Stomach (tissue), 9 donors: ENCODE data around the gene CCSER1. TPM values are rescaled to one million over a fixed set of nuclear protein-coding genes. Genes with fewer than 3 reads are reported as not detected.

ENCODE experiments used
- DNase-seq, 2 donors: peaks; one replicate each; pipeline versions ENCODE4 v3.0.0 to v3.0.0-alpha.2; 2013 to 2019
- H3K27ac ChIP-seq, 5 donors: fragments of 200-600 bp in 4 of 5; sonication (generic) in 4 of 5; one replicate each; pipeline ENCODE4 v1.5.1; 2013 to 2019; ENCODE audit warnings: mild to moderate bottlenecking in 1 of 5, moderate library complexity in 1 of 5
- H3K27me3 ChIP-seq, 3 donors: fragments of 200-600 bp; sonication (generic); one replicate each; pipeline ENCODE4 v1.5.1; 2017 to 2019; ENCODE audit warnings: mixed run types in 1 of 3
- H3K36me3 ChIP-seq, 4 donors: fragments of 200-600 bp; sonication (generic); 1 replicate in 3 of 4; 2 replicates in 1 of 4; pipeline ENCODE4 v1.5.1; 2016 to 2019
- H3K4me1 ChIP-seq, 4 donors: fragments of 200-600 bp; sonication (generic); one replicate each; pipeline ENCODE4 v1.5.1; 2016 to 2019
- H3K4me3 ChIP-seq, 4 donors: fragments of 200-600 bp; sonication (generic) in 3 of 4; one replicate each; pipeline ENCODE4 v1.5.1; 2016 to 2019; ENCODE audit warnings: mild to moderate bottlenecking in 1 of 4
- H3K9me3 ChIP-seq, 4 donors: fragments of 200-600 bp; sonication (generic); one replicate each; pipeline ENCODE4 v1.5.1; 2016 to 2019
- EP300 ChIP-seq: sonication (generic); formaldehyde crosslinking; IDR thresholded peaks from one replicate; pipeline ENCODE4 v1.6.1; 2017; ENCODE audit warnings: antibody characterized with exemption
- POLR2A ChIP-seq, 4 donors: fragments of 450-650 bp; IDR thresholded peaks; one replicate each; pipeline ENCODE4 v1.6.1; 2016; ENCODE audit warnings: antibody characterized with exemption in 4 of 4, control low read depth in 2 of 4, mild to moderate bottlenecking in 1 of 4, moderate library complexity in 1 of 4
- POLR2AphosphoS5 ChIP-seq, 3 donors: sonication (generic); formaldehyde crosslinking; IDR thresholded peaks; one replicate each; pipeline ENCODE4 v1.6.1; 2016; ENCODE audit warnings: antibody characterized with exemption in 3 of 3
- WGBS, 5 donors: extraction: QIAGEN DNeasy Blood & Tissue Kit in 3 of 5; methylation state at CpG; one replicate each; pipeline versions ENCODE4 v1.1.5 to v1.1.7; 2013 to 2018; 5-methylcytosine and 5-hydroxymethylcytosine counted together
- intact Hi-C: fragments of 100-400 bp; cut with DNase I; formaldehyde crosslinking; loops from one replicate; pipeline ENCODE4 v1.15.1; 2023; ENCODE audit warnings: low total_unique reads
- polyA plus RNA-seq, 3 donors: library from polyadenylated mRNA; stranded (reverse); fragments of 200-250 nt; gene quantifications; one replicate each; pipeline ENCODE4 v1.2.3, GENCODE V29; 2013
- total RNA-seq, 5 donors: library from RNA; depleted of rRNA; stranded (reverse); fragments of >200 nt; gene quantifications; one replicate each; pipeline versions ENCODE4 v1.1.0 to v1.2.3, GENCODE V29; 2014 to 2016
- TF ChIP-seq, protein P1 (sequence below), 7 experiments: fragments of 450-650 bp in 4 of 7; fragments of 200-600 bp in 3 of 7; sonication (generic) in 3 of 7; IDR thresholded peaks; one replicate each; pipeline ENCODE4 v1.5.1; 2016 to 2019; ENCODE audit warnings: antibody characterized with exemption in 7 of 7, control low read depth in 2 of 7, mild to moderate bottlenecking in 1 of 7
- donor health status: healthy with polysubstance abuse.
- donor health status: Bipolar disorder and iron deficiency.
- donor health status: healthy.

Gene CCSER1
- total and polyA plus RNA-seq, 8 donors, result 0.33 to 149 (median 15.2) TPM

DNA sequence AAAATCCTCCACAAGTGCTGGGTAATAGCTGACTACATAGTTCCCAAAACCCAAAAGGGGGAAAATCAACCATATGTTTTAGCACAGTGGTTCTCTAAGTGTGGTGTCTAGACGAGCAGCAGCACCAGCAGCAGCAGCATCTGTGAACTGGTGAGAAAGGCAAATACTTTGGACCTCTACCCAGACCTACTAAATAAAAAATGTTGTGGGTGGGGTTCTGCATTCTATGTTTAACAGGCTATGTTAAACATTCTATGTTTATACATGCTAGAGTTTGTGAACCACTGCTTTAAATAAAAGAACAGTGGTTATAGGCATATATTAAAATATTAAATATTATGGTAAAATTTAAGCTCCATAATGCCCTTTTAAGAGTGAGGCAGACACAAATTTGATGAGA is 1171.6 kb downstream of the CCSER1 start:
- Histone ChIP-seq H3K4me3 (no peak overlapping the region), H3K9me3 (peaks cover 0 to 4% (median 2%) of the 10 kb centered on the region in 4 donors), H3K27ac (no peak overlapping the region), H3K36me3 (no peaks in the 10 kb centered on the region), H3K27me3 (no peaks in the 10 kb centered on the region), H3K4me1 (no peaks in the 10 kb centered on the region)
- intact Hi-C loops, result no loop called here
- WGBS, 5 donors, result 34 to 55% (median 48%) methylated on average over 1 of the region's 1 CpG
- DNase-seq, result no peak
- TF ChIP-seq POLR2A (IDR thresholded peaks at IDR 0.05) (no peak), EP300 (no peak), POLR2AphosphoS5 (IDR thresholded peaks at IDR 0.05) (no peak)

DNA sequence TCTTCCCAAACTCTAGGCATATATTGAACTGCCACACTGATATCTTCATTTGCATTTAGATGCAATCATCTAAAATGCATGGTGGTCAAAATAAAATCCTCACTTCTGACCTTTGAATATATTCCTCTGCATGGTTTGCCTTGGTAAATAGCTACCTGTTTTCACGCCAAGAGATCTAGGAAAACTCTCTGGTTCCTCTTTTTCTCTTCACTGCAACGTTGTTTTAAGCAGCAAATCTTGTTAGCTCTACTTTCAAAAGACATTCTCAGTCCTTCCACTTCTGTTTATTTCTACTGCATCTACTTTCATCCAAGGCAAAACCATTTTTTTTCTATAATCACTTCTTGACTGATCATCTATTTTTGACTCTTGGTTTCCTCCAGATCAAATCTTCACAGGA is 1174.9 kb downstream of the CCSER1 start:
- Histone ChIP-seq H3K4me1 (no peaks in the 10 kb centered on the region), H3K27ac (no peak overlapping the region), H3K27me3 (no peaks in the 10 kb centered on the region), H3K9me3 (no peaks in the 10 kb centered on the region), H3K36me3 (no peaks in the 10 kb centered on the region), H3K4me3 (no peak overlapping the region)
- TF ChIP-seq POLR2A (IDR thresholded peaks at IDR 0.05) (no peak), EP300 (no peak), POLR2AphosphoS5 (IDR thresholded peaks at IDR 0.05) (no peak)
- TF ChIP-seq, protein P1, sequence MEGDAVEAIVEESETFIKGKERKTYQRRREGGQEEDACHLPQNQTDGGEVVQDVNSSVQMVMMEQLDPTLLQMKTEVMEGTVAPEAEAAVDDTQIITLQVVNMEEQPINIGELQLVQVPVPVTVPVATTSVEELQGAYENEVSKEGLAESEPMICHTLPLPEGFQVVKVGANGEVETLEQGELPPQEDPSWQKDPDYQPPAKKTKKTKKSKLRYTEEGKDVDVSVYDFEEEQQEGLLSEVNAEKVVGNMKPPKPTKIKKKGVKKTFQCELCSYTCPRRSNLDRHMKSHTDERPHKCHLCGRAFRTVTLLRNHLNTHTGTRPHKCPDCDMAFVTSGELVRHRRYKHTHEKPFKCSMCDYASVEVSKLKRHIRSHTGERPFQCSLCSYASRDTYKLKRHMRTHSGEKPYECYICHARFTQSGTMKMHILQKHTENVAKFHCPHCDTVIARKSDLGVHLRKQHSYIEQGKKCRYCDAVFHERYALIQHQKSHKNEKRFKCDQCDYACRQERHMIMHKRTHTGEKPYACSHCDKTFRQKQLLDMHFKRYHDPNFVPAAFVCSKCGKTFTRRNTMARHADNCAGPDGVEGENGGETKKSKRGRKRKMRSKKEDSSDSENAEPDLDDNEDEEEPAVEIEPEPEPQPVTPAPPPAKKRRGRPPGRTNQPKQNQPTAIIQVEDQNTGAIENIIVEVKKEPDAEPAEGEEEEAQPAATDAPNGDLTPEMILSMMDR (IDR thresholded peaks at IDR 0.05), result no peak
- intact Hi-C loops, result no loop called here
- 60 to 77% (median 70%) methylated on average over 2 of the region's 2 CpGs for WGBS, 5 donors
- DNase-seq, result no peak

DNA sequence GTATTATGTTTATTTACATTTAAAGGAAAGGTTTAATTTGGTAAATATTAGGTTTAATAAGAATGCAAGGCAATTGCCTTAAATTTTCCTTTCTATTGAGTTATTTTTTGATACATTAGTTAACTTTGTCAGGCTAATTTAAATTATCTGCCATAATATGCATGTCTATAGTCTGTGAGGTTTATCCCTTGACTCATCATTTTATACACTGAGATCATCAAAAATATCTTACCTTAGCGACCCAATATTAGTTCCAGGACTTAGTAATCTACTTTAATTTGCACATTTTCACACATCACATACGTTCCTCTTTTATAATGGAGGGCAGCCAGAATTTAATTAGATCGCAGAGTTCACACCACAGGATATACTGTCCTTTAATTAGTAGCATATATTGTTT is 1177.1 kb downstream of the CCSER1 start:
- intact Hi-C loops, result no loop called here
- no peak for DNase-seq
- Histone ChIP-seq H3K4me1 (no peaks in the 10 kb centered on the region), H3K9me3 (no peaks in the 10 kb centered on the region), H3K27ac (no peak overlapping the region), H3K36me3 (no peaks in the 10 kb centered on the region), H3K27me3 (no peaks in the 10 kb centered on the region), H3K4me3 (no peak overlapping the region)
- TF ChIP-seq POLR2A (IDR thresholded peaks at IDR 0.05) (no peak), EP300 (no peak), POLR2AphosphoS5 (IDR thresholded peaks at IDR 0.05) (no peak)
- TF ChIP-seq, protein P1 (IDR thresholded peaks at IDR 0.05), result no peak
- WGBS, 5 donors, result 77 to 91% (median 87%) methylated on average over 3 of the region's 3 CpGs

DNA sequence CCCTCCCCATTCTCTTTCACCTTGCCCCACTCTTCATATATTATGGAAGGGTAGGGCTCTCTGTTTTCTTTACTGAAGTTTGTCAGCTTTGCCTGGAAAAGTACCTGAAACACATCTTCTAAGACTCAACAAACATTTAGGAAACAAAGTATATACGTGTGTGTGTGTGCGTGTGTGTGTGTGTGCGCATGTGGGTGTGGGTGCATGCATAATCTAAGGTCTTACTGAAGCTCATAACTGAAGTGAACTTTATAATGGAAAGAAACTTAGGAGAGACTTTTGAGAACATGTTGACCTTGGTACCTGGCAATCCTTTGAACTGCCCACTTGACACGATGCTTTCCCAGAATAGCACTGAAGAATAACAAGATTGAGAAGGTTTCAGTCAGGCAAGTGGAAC is 1190.2 kb downstream of the CCSER1 start:
- no peak for DNase-seq
- intact Hi-C loops, result no loop called here
- TF ChIP-seq EP300 (no peak), POLR2A (IDR thresholded peaks at IDR 0.05) (no peak), POLR2AphosphoS5 (IDR thresholded peaks at IDR 0.05) (no peak)
- TF ChIP-seq, protein P1 (IDR thresholded peaks at IDR 0.05), result no peak
- no peaks in the 10 kb centered on the region for H3K4me1 ChIP-seq
- no peaks in the 10 kb centered on the region for H3K36me3 ChIP-seq
- H3K9me3 ChIP-seq, result no peaks in the 10 kb centered on the region
- no peak overlapping the region for H3K27ac ChIP-seq
- 77 to 87% (median 82%) methylated on average over 4 of the region's 4 CpGs for WGBS, 5 donors
- no peaks in the 10 kb centered on the region for H3K27me3 ChIP-seq
- no peak overlapping the region for H3K4me3 ChIP-seq

DNA sequence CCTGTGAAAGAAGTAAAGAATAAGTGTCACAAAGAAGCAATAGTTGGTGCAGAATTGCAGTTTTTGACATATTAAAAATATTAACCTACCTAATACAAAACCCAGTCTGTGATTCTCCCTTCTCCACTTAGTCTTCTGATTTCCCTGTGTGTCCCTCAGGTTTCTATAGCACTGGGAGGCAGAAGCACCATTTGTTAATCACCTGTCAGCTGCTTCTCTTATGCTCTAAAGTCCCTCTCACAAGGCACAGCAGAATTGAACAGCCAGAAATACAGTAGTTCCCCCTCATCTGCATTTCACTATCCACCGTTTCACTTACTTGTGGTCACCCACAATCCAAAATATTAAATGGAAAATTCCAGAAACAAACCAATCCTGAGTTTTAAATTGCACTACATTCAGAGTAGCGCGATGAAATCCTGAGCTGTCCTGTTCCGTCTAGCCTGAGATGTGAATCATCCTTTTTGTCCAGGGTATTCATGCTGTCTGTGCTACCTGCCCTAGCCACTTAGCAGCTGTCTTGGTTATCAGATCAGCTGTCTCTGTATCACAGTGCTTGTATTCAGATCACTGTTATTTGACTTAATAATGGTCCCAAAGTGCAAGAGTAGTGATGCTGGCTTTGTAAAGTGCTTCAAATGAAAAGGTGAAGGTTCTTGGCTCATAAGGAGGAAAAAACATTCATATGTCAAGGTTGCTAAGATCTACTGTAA is 1192.5 kb downstream of the CCSER1 start:
- Histone ChIP-seq H3K36me3 (no peaks in the 10 kb centered on the region), H3K4me3 (no peak overlapping the region), H3K4me1 (no peaks in the 10 kb centered on the region), H3K27ac (no peak overlapping the region), H3K9me3 (no peaks in the 10 kb centered on the region), H3K27me3 (no peaks in the 10 kb centered on the region)
- no peak for DNase-seq
- TF ChIP-seq POLR2AphosphoS5 (IDR thresholded peaks at IDR 0.05), result no peak
- TF ChIP-seq POLR2A (IDR thresholded peaks at IDR 0.05), result no peak
- TF ChIP-seq, protein P1 (IDR thresholded peaks at IDR 0.05), result no peak
- no peak for TF ChIP-seq EP300
- WGBS, 5 donors, result 82 to 93% (median 92%) methylated on average over 4 of the region's 4 CpGs
- intact Hi-C loops, result no loop called here
